ENCODE measurements around the gene HYLS1. TPM values are rescaled to one million over a fixed set of nuclear protein-coding genes. Genes with fewer than 3 reads are reported as not detected.

HYLS1 gene
- total and polyA plus RNA-seq, 7 donors: 3.0 to 8.7 (median 6.1) TPM

GRCh38 chr11:125892071-125892470 is 4.6 kb downstream of the HYLS1 start:
- Histone ChIP-seq H3K27ac (no peak overlapping the region), H3K4me1 (peaks cover 0 to 6% (median under 1%) of the 10 kb centered on the region in 4 donors), H3K4me3 (no peak overlapping the region), H3K9me3 (no peaks in the 10 kb centered on the region), H3K36me3 (peaks cover 4 to 30% (median 6%) of the 10 kb centered on the region in 4 donors), H3K27me3 (no peaks in the 10 kb centered on the region)
- intact Hi-C loops (cut with DNase I): loop anchor here (10.0 kb wide), 1 partner anchor 523 kb away; no protein-coding TSS in a partner anchor
- no peak for TF ChIP-seq POLR2AphosphoS5 (IDR thresholded peaks at IDR 0.05)
- no peak for TF ChIP-seq CTCF (IDR thresholded peaks at IDR 0.05)
- no peak for TF ChIP-seq POLR2A (IDR thresholded peaks at IDR 0.05)
- no peak for DNase-seq

GRCh38 chr11:125892994-125893393 is 5.5 kb downstream of the HYLS1 start:
- intact Hi-C loops (cut with DNase I): loop anchor here (10.0 kb wide), 1 partner anchor 522 kb away; no protein-coding TSS in a partner anchor
- H3K27ac ChIP-seq: no peak overlapping the region

GRCh38 chr11:125901872-125902271 is 14.4 kb downstream of the HYLS1 start:
- 71 to 82% methylated on average over 6 of the region's 6 CpGs for WGBS, 2 donors
- Histone ChIP-seq H3K27me3 (peaks cover 18 to 33% (median 26%) of the 10 kb centered on the region in 3 donors), H3K4me3 (peak overlapping the region in 1 of 4 donors; percentile 55), H3K36me3 (peaks cover 0 to 14% (median 7%) of the 10 kb centered on the region in 4 donors), H3K4me1 (peaks cover 0 to 26% (median 24%) of the 10 kb centered on the region in 4 donors), H3K9me3 (no peaks in the 10 kb centered on the region), H3K27ac (no peak overlapping the region)
- DNase-seq: no peak
- intact Hi-C loops (cut with DNase I): no loop called here
- TF ChIP-seq POLR2A (IDR thresholded peaks at IDR 0.05) (no peak), CTCF (IDR thresholded peaks at IDR 0.05) (no peak), EP300 (IDR thresholded peaks at IDR 0.05) (no peak), POLR2AphosphoS5 (IDR thresholded peaks at IDR 0.05) (no peak)

More at GRCh38 chr11:125892994-125893393, 5.5 kb downstream of the HYLS1 start:
- no peak for TF ChIP-seq CTCF (IDR thresholded peaks at IDR 0.05)
- no peak for TF ChIP-seq EP300 (IDR thresholded peaks at IDR 0.05)
- no peak for TF ChIP-seq POLR2AphosphoS5 (IDR thresholded peaks at IDR 0.05)
- no peak for TF ChIP-seq POLR2A (IDR thresholded peaks at IDR 0.05)
- peaks cover 4 to 30% (median 6%) of the 10 kb centered on the region in 4 donors for H3K36me3 ChIP-seq
- no peak for DNase-seq
- no peak overlapping the region for H3K4me3 ChIP-seq
- no peaks in the 10 kb centered on the region for H3K27me3 ChIP-seq
- no peaks in the 10 kb centered on the region for H3K9me3 ChIP-seq
- peaks cover 0 to 6% (median 0%) of the 10 kb centered on the region in 4 donors for H3K4me1 ChIP-seq

- H3K4me3 ChIP-seq: peak overlapping the region; percentile 35 to 61 (median 56)
- intact Hi-C loops (cut with DNase I): no loop called here
- WGBS, 2 donors: 54 to 56% methylated on average over 20 of the region's 20 CpGs
- peaks cover 0 to 14% (median 7%) of the 10 kb centered on the region in 4 donors for H3K36me3 ChIP-seq
- H3K4me1 ChIP-seq: peaks cover 0 to 26% (median 24%) of the 10 kb centered on the region in 4 donors
- DNase-seq: no peak
- H3K9me3 ChIP-seq: no peaks in the 10 kb centered on the region
- H3K27me3 ChIP-seq: peaks cover 18 to 33% (median 26%) of the 10 kb centered on the region in 3 donors
- TF ChIP-seq POLR2AphosphoS5 (IDR thresholded peaks at IDR 0.05) (no peak), POLR2A (IDR thresholded peaks at IDR 0.05) (no peak), CTCF (IDR thresholded peaks at IDR 0.05) (no peak)
- H3K27ac ChIP-seq: peak overlapping the region; percentile 78 to 86 (median 82)
Observed at GRCh38 chr11:125902277-125902926, 14.9 kb downstream of the HYLS1 start.

Measured in sigmoid colon (tissue), 7 donors.